ENCODE data around the gene ANK2.
A peak's percentile ranks its signal among the peaks of the same experiment; 100 is the strongest.

The ANK2 gene

GRCh38 chr4:113049421-113050370 lies at the start of gene ANK2:
Gene ANK2 (plus strand): TSS chr4:113049653. CDS start chr4:113049729, 76 bp downstream.
- DNase-seq (ENCODE audit: low read depth in 2 of 2) = no peak

GRCh38 chr4:113003841-113004240 lies 45.6 kb upstream of the ANK2 start:
- DNase-seq (ENCODE audit: low read depth in 2 of 2) = no peak

GRCh38 chr4:113004655-113005054 lies 44.8 kb upstream of the ANK2 start:
- DNase-seq (ENCODE audit: low read depth in 2 of 2) = no peak

- DNase-seq (ENCODE audit: low read depth in 2 of 2) = no peak
Measured at GRCh38 chr4:113006632-113007031, 42.8 kb upstream of the ANK2 start.

GRCh38 chr4:113007151-113007550 lies 42.3 kb upstream of the ANK2 start:
- DNase-seq (ENCODE audit: low read depth in 2 of 2) = no peak

- no peak for DNase-seq (ENCODE audit: low read depth in 2 of 2)
Measured at GRCh38 chr4:113008135-113008534, 41.3 kb upstream of the ANK2 start.

GRCh38 chr4:113008716-113009115 lies 40.7 kb upstream of the ANK2 start:
- DNase-seq (ENCODE audit: low read depth in 2 of 2) = no peak

GRCh38 chr4:113009461-113009860 lies 40.0 kb upstream of the ANK2 start:
- DNase-seq (ENCODE audit: low read depth in 2 of 2) = no peak

- DNase-seq (ENCODE audit: low read depth in 2 of 2) = no peak
Measured at GRCh38 chr4:113012122-113012725, 37.2 kb upstream of the ANK2 start.

- DNase-seq (ENCODE audit: low read depth in 2 of 2) = no peak
Measured at GRCh38 chr4:113012786-113013185, 36.7 kb upstream of the ANK2 start.

- DNase-seq (ENCODE audit: low read depth in 2 of 2) = peak; percentile 12 to 20
Measured at GRCh38 chr4:113013751-113014150, 35.7 kb upstream of the ANK2 start.

GRCh38 chr4:113016377-113016776 lies 33.1 kb upstream of the ANK2 start:
- no peak for DNase-seq (ENCODE audit: low read depth in 2 of 2)

GRCh38 chr4:113020966-113021365 lies 28.5 kb upstream of the ANK2 start:
- DNase-seq (ENCODE audit: low read depth in 2 of 2) = peak; percentile 29 to 35

GRCh38 chr4:113024388-113024787 lies 25.1 kb upstream of the ANK2 start:
- DNase-seq (ENCODE audit: low read depth in 2 of 2) = no peak

- DNase-seq (ENCODE audit: low read depth in 2 of 2) = no peak
Measured at GRCh38 chr4:113025416-113025815, 24.0 kb upstream of the ANK2 start.

GRCh38 chr4:113026556-113026955 lies 22.9 kb upstream of the ANK2 start:
- peak; percentile 13 to 15 for DNase-seq (ENCODE audit: low read depth in 2 of 2)

GRCh38 chr4:113028074-113028473 lies 21.4 kb upstream of the ANK2 start:
- no peak for DNase-seq (ENCODE audit: low read depth in 2 of 2)

GRCh38 chr4:113031212-113031611 lies 18.2 kb upstream of the ANK2 start:
- DNase-seq (ENCODE audit: low read depth in 2 of 2) = no peak

GRCh38 chr4:113040793-113041192 lies 8.7 kb upstream of the ANK2 start:
- DNase-seq (ENCODE audit: low read depth in 2 of 2) = no peak

GRCh38 chr4:113042502-113042901 lies 7.0 kb upstream of the ANK2 start:
- DNase-seq (ENCODE audit: low read depth in 2 of 2) = no peak

- no peak for DNase-seq (ENCODE audit: low read depth in 2 of 2)
Measured at GRCh38 chr4:113043591-113043990, 5.9 kb upstream of the ANK2 start.

- DNase-seq (ENCODE audit: low read depth in 2 of 2) = no peak
Measured at GRCh38 chr4:113050371-113050755, 910 bp downstream of the ANK2 start.

GRCh38 chr4:113050837-113051236 lies 1.4 kb downstream of the ANK2 start:
- no peak for DNase-seq (ENCODE audit: low read depth in 2 of 2)
